Breast epithelium (tissue), 4 donors: ENCODE measurements around the gene FBXL3. TPM values are rescaled to one million over a fixed set of nuclear protein-coding genes. Genes with fewer than 3 reads are reported as not detected.

Experiments
- DNase-seq, 2 donors: peaks; one replicate each; pipeline ENCODE4 v3.0.0-alpha.2; 2019; ENCODE audit warnings: low spot score in 2 of 2
- H3K27ac ChIP-seq, 2 donors: fragments of 200-600 bp; sonication (generic) in 1 of 2; one replicate each; pipeline ENCODE4 v1.5.1; 2016 to 2019; ENCODE audit warnings: mild to moderate bottlenecking in 1 of 2
- H3K27me3 ChIP-seq, 2 donors: fragments of 200-600 bp; sonication (generic) in 1 of 2; one replicate each; pipeline versions ENCODE4 v1.5.1 to v1.6.0; 2017 to 2019; ENCODE audit warnings: control low read depth in 1 of 2, mild to moderate bottlenecking in 1 of 2
- H3K36me3 ChIP-seq: fragments of 200-600 bp; one replicate; pipeline ENCODE4 v1.5.1; 2019
- H3K4me1 ChIP-seq, 2 donors: fragments of 200-600 bp; sonication (generic); one replicate each; pipeline ENCODE4 v1.5.1; 2016 to 2019; ENCODE audit warnings: control low read depth in 1 of 2
- H3K4me3 ChIP-seq, 3 donors: fragments of 200-600 bp; sonication (generic); 1 replicate in 2 of 3; 2 replicates in 1 of 3; pipeline ENCODE4 v1.5.1; 2016 to 2019; ENCODE audit warnings: mild to moderate bottlenecking in 3 of 3, moderate library complexity in 2 of 3
- H3K9me3 ChIP-seq, 2 donors: fragments of 200-600 bp; sonication (generic) in 1 of 2; one replicate each; pipeline ENCODE4 v1.5.1; 2016 to 2019; ENCODE audit warnings: control low read depth in 1 of 2
- CTCF ChIP-seq, 3 donors: fragments of 450-650 bp; IDR thresholded peaks; one replicate each; pipeline ENCODE4 v1.5.1; 2016 to 2017; ENCODE audit warnings: antibody characterized with exemption in 3 of 3, mild to moderate bottlenecking in 3 of 3, moderate library complexity in 3 of 3
- POLR2A ChIP-seq: fragments of 450-650 bp; IDR thresholded peaks from one replicate; pipeline ENCODE4 v1.6.1; 2016; ENCODE audit warnings: antibody characterized with exemption, mild to moderate bottlenecking, moderate library complexity
- POLR2AphosphoS5 ChIP-seq, 3 donors: sonication (generic); formaldehyde crosslinking; IDR thresholded peaks; one replicate each; pipeline ENCODE4 v1.6.1; 2017; ENCODE audit warnings: antibody characterized with exemption in 3 of 3
- intact Hi-C: fragments of 100-400 bp; cut with DNase I; formaldehyde crosslinking; loops from one replicate; pipeline ENCODE4 v1.15.1; 2023; ENCODE audit warnings: low total_unique reads
- total RNA-seq, 3 donors: library from RNA; depleted of rRNA; stranded (reverse); fragments of >200 nt; gene quantifications; one replicate each; pipeline ENCODE4 v1.1.0, GENCODE V29; 2016

Gene FBXL3
- total RNA-seq, 3 donors from 2014 or later, result 110 to 129 (median 128) TPM

GRCh38 chr13:77042566-77043177 lies 15.7 kb upstream of the FBXL3 start:
- Histone ChIP-seq H3K9me3 (no peaks in the 10 kb centered on the region), H3K4me1 (no peaks in the 10 kb centered on the region), H3K36me3 (peaks cover 3% of the 10 kb centered on the region), H3K27me3 (no peaks in the 10 kb centered on the region), H3K4me3 (no peak overlapping the region), H3K27ac (peak overlapping the region; percentile 23 to 50)
- intact Hi-C loops, result no loop called here
- TF ChIP-seq CTCF (IDR thresholded peaks at IDR 0.05), result no peak
- DNase-seq, result no peak

- H3K36me3 ChIP-seq, result no peaks in the 10 kb centered on the region
- no peak overlapping the region for H3K4me3 ChIP-seq
- no peak for DNase-seq
- intact Hi-C loops, result no loop called here
- TF ChIP-seq POLR2A (no peak), CTCF (IDR thresholded peaks at IDR 0.05) (no peak), POLR2AphosphoS5 (IDR thresholded peaks at IDR 0.05) (no peak)
- H3K27me3 ChIP-seq, result no peaks in the 10 kb centered on the region
- no peaks in the 10 kb centered on the region for H3K9me3 ChIP-seq
- H3K27ac ChIP-seq, result no peak overlapping the region
- no peaks in the 10 kb centered on the region for H3K4me1 ChIP-seq
These were observed 13.9 kb upstream of the FBXL3 start for GRCh38 chr13:77040835-77041234.

- no peaks in the 10 kb centered on the region for H3K4me1 ChIP-seq
- no peak overlapping the region for H3K27ac ChIP-seq
- no peaks in the 10 kb centered on the region for H3K36me3 ChIP-seq
- H3K9me3 ChIP-seq, result no peaks in the 10 kb centered on the region
- no peak overlapping the region for H3K4me3 ChIP-seq
- intact Hi-C loops, result no loop called here
- TF ChIP-seq POLR2AphosphoS5 (IDR thresholded peaks at IDR 0.05) (no peak), CTCF (IDR thresholded peaks at IDR 0.05) (no peak), POLR2A (no peak)
- DNase-seq, result no peak
- H3K27me3 ChIP-seq, result no peaks in the 10 kb centered on the region
These were observed 13.1 kb upstream of the FBXL3 start for GRCh38 chr13:77040076-77040475.

- Histone ChIP-seq H3K9me3 (no peaks in the 10 kb centered on the region), H3K36me3 (no peaks in the 10 kb centered on the region), H3K4me1 (no peaks in the 10 kb centered on the region), H3K27me3 (no peaks in the 10 kb centered on the region), H3K4me3 (no peak overlapping the region), H3K27ac (no peak overlapping the region)
- no peak for TF ChIP-seq CTCF (IDR thresholded peaks at IDR 0.05)
- no peak for TF ChIP-seq POLR2A
- no peak for TF ChIP-seq POLR2AphosphoS5 (IDR thresholded peaks at IDR 0.05)
- no peak for DNase-seq
- intact Hi-C loops, result no loop called here
These were observed 12.0 kb upstream of the FBXL3 start for GRCh38 chr13:77038907-77039480.

- TF ChIP-seq CTCF (IDR thresholded peaks at IDR 0.05) (no peak), POLR2A (no peak), POLR2AphosphoS5 (IDR thresholded peaks at IDR 0.05) (no peak)
- no peak overlapping the region for H3K4me3 ChIP-seq
- no peaks in the 10 kb centered on the region for H3K27me3 ChIP-seq
- H3K36me3 ChIP-seq, result no peaks in the 10 kb centered on the region
- intact Hi-C loops, result no loop called here
- H3K9me3 ChIP-seq, result no peaks in the 10 kb centered on the region
- H3K4me1 ChIP-seq, result no peaks in the 10 kb centered on the region
- no peak overlapping the region for H3K27ac ChIP-seq
- DNase-seq, result no peak
These were observed 9.3 kb upstream of the FBXL3 start for GRCh38 chr13:77036279-77036678.
